GM12864 (cell line): Measurements from ENCODE around the gene ZNF691.
A peak's percentile ranks its signal among the peaks of the same experiment; 100 is the strongest.

Experiments
- DNase-seq: peaks from one replicate; pipeline ENCODE4 v3.0.0-alpha.2; 2011; ENCODE audit warnings: low read depth
- H3K4me3 ChIP-seq: 2 replicates; pipeline ENCODE4 v1.5.1; 2011; ENCODE audit warnings: mild to moderate bottlenecking, low read depth, low read length, control low read depth
- TF ChIP-seq, protein P1 (sequence below): IDR thresholded peaks from 2 replicates; pipeline ENCODE4 v1.5.1; 2011; ENCODE audit warnings: low read depth, mild to moderate bottlenecking, moderate library complexity, low read length, control low read depth, inconsistent platforms; ENCODE audit errors: missing control alignments

Gene ZNF691, protein sequence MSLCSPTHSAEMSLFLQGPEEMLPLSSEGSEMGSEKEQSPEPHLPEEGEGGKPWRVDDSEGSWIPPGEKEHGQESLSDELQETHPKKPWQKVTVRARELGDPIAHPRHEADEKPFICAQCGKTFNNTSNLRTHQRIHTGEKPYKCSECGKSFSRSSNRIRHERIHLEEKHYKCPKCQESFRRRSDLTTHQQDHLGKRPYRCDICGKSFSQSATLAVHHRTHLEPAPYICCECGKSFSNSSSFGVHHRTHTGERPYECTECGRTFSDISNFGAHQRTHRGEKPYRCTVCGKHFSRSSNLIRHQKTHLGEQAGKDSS

DNA sequence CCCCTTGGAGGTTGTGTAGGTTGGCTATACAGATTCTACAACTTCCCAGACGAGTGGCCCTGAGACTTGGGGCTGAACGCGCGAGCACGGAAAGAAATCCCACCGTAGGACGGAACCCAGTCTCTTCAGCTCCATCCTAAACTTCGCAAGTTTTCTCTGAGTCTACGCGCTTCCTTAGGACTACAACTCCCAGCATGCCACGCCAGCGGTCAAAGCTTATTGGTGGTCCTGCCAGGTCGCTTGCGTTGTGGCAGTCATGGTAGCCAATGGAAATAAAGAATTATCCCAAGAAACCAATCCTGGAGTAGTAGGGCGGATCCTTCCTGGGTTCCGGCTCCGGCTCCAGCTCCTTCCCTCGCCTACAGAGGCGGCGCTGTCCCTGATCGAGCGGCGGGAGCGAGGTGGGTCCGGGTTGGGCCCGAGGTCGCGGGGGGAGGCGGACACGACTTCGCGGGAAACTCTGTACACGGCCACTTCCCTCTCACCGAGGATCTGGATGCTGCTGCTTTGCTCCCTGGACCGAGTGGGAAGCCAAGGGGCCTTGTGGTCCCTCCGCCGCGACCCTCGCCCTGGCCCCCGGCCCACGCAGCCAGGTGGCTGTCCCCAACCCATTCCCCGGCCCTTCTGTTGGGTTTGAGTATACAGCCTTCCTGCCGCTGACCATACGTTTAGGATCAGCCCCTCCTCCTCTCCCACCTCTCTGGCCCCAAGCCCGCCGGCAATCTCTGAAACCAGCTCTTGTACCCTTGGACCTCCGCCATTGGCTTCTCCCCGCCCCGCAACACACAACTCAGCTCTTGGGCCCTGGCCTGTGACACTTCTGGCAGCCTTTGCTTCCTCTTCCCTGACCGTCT, at the start of gene ZNF691:
ZNF691 (plus strand) TSS at position 357 of the 854 bp plus-strand sequence. CDS start 3,046 bp downstream, outside the sequence.
- H3K4me3 ChIP-seq = peak within 1 kb of the TSS; percentile 73
- TF ChIP-seq, protein P1, sequence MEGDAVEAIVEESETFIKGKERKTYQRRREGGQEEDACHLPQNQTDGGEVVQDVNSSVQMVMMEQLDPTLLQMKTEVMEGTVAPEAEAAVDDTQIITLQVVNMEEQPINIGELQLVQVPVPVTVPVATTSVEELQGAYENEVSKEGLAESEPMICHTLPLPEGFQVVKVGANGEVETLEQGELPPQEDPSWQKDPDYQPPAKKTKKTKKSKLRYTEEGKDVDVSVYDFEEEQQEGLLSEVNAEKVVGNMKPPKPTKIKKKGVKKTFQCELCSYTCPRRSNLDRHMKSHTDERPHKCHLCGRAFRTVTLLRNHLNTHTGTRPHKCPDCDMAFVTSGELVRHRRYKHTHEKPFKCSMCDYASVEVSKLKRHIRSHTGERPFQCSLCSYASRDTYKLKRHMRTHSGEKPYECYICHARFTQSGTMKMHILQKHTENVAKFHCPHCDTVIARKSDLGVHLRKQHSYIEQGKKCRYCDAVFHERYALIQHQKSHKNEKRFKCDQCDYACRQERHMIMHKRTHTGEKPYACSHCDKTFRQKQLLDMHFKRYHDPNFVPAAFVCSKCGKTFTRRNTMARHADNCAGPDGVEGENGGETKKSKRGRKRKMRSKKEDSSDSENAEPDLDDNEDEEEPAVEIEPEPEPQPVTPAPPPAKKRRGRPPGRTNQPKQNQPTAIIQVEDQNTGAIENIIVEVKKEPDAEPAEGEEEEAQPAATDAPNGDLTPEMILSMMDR = peak; percentile 34
- peak; percentile 96 for DNase-seq

DNA sequence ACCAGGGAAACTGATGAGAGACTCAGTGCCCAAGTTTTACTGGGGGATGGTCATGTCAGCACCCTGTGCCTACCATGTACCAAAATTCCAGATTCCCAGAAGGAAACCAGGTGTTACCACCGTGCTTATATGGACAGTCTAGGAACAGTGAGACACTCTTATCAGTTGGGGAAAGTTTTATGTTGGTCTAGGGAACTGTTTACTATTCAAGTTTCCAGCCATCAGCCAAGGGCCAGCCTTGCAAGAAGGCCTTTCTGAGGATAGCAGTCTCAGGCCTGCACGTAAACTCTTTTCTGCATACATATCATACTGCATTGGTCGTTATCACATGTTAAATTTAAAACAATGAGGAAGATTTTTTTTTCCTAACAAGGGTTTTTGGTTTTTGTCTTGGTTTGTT, 49.0 kb upstream of the ZNF691 start:
- DNase-seq = no peak
- TF ChIP-seq, protein P1 = no peak
- H3K4me3 ChIP-seq = no peak overlapping the region

DNA sequence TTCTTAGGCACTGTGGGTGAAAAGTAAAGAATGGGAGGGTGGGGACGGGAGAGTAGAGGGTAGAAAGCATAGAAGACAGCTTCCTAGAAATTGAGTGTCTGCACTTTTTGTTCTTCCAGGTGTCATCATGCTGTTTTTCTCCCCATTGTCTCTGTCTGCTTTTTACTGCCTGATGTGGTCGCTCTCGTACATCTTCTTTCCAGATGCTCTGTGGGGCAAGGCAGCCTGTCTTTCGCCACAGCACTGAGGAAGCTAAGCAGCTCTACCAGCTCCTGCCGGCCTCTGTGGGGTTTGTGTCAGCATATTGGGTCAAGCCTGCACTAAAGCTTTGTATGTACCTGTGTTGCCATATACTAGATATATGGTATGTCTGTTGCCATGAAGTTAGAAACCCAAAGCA, 48.4 kb upstream of the ZNF691 start:
- TF ChIP-seq, protein P1 = no peak
- no peak for DNase-seq
- H3K4me3 ChIP-seq = no peak overlapping the region

GRCh38 chr1:42801832-42802473, 44.5 kb upstream of the ZNF691 start:
- DNase-seq = no peak
- H3K4me3 ChIP-seq = no peak overlapping the region
- TF ChIP-seq, protein P1 = no peak

DNA sequence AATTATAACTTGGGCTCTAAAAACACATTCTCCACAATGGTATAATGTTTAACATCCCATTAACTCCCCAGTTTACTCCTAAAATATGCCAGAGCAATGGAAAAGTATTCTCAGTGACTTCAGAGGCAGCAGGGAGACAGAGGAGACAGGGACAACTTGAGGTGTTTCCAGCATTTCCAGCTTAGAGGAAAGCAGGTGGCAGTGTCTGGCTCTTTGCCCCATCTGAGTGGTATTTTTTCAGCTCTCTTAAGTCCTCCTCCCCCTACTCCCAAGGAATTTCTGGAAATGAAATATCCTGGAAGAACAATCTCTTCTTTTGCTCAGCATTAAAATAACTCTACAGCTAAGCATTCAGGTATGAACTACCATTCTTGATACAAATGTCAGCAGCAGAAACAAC, 40.2 kb upstream of the ZNF691 start:
- TF ChIP-seq, protein P1 = no peak
- no peak overlapping the region for H3K4me3 ChIP-seq
- no peak for DNase-seq

GRCh38 chr1:42806593-42806992, 39.8 kb upstream of the ZNF691 start:
- TF ChIP-seq, protein P1 = no peak
- no peak overlapping the region for H3K4me3 ChIP-seq
- no peak for DNase-seq
